M059J (cell line): ENCODE data around the gene ATP6V1A. TPM values are rescaled to one million over a fixed set of nuclear protein-coding genes. Genes with fewer than 3 reads are reported as not detected.

Experiments
- DNase-seq: peaks from one replicate; pipeline ENCODE4 v3.0.0-alpha.2; 2012; ENCODE audit warnings: low read depth
- total RNA-seq: library from RNA; depleted of rRNA; stranded (reverse); fragments of >200 nt; shearing (Covaris generic); gene quantifications from 2 replicates; pipeline ENCODE4 v1.2.3, GENCODE V29; 2014; rRNA removed

ATP6V1A gene
- total RNA-seq: 93.9 and 115 TPM in 2 replicates

GRCh38 chr3:113746548-113747282 lies at the start of gene ATP6V1A:
Gene ATP6V1A (plus strand): TSS chr3:113747035. CDS start chr3:113778754, 31,719 bp downstream.
- DNase-seq: peak; percentile 97

DNA sequence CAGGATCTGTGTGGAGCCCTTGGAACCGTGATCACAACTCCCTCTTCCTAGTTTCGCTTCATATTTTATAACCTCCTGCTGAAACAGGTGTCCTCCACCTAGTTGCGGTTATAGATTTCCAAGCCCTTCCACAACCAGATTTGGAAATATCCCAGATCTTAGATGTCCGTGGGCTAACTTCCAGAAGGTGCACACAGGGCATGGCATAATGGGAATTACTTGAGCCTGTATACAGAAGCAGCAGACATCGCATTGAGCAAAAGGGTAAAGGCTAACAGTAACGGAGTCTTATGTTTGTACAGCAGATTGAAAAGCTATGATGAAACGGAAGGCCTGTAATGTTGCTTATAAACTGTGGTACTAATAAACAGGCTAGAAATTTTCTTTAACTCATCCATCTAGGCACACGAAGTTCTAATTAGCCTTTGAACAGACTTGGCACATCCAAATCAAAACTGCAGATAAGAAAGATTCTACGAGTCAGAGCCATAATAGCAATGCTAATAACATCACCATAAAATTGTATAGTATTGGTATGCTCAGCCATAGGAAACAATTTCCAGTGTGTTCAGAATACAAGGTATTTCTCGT lies 49.2 kb upstream of the ATP6V1A start:
- DNase-seq: peak; percentile 42

DNA sequence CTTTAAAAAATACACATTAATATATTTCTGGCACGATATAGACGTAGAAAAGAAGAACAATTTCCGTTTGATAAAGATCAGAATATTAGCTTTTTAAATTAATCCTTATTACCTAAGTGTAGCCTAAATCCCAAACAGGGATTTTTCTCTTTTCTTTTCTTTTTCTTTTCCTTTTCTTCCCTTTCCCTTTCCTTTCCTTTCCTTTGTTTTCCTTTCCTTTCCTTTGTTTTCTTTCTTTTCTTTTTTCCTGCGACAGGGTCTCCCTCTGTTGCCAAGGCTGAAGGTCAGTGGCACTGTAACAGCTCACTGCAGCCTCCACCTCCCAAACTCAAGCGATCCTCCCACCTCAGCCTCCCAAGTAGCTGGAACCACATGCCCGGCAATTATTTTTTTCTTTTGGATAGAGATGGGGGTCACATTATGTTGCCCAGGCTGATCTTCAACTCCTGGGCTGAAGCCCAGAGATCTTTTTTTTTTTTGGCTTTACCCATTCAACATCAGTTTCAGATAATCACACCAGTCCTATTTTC lies 48.6 kb upstream of the ATP6V1A start:
- DNase-seq: no peak

- peak; percentile 37 for DNase-seq
Measured at GRCh38 chr3:113698956-113699355, 47.9 kb upstream of the ATP6V1A start.

- DNase-seq: no peak
Measured at GRCh38 chr3:113707835-113708234, 39.0 kb upstream of the ATP6V1A start.

DNA sequence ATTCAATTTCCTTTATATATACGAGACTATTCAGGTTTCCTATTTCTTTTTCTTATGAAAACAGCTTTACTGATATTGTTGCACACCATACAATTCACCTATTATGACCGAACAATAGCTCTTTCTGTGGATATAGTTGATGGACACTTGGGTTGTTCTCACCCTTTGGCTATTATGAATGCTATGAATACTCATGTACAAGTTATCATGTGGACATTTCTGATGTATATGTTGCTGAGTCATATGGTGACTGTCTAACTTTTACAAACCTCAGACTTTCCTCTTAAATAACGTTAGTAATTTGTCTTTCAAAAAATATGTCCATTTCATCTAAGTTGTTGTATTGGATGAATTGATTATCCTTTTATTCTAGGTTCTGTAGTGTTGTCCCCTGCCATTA lies 34.7 kb upstream of the ATP6V1A start:
- no peak for DNase-seq

GRCh38 chr3:113714702-113715101 lies 32.1 kb upstream of the ATP6V1A start:
- DNase-seq: no peak

DNA sequence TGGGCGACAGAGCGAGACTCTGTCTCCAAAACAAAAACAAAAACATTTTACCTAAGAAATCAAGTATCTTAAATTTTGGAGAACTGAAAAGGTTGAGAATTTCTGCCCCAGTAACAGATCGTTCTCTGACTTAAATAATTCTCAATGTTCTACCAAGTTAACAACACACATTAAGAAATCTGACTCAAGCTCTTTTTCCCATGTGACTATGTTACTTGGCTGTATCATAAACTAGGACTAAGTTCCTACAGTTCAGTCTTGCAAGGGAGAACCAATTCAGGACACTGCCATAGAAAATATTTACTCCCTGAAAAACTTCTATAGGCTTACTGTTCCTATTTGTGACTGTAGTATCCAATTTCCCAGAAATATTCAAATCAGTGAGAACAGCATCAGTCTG lies 29.5 kb upstream of the ATP6V1A start:
- DNase-seq: no peak

GRCh38 chr3:113717818-113718217 lies 29.0 kb upstream of the ATP6V1A start:
- DNase-seq: no peak

GRCh38 chr3:113719294-113719693 lies 27.5 kb upstream of the ATP6V1A start:
- no peak for DNase-seq

- no peak for DNase-seq
Measured at GRCh38 chr3:113719758-113720157, 27.1 kb upstream of the ATP6V1A start.

DNA sequence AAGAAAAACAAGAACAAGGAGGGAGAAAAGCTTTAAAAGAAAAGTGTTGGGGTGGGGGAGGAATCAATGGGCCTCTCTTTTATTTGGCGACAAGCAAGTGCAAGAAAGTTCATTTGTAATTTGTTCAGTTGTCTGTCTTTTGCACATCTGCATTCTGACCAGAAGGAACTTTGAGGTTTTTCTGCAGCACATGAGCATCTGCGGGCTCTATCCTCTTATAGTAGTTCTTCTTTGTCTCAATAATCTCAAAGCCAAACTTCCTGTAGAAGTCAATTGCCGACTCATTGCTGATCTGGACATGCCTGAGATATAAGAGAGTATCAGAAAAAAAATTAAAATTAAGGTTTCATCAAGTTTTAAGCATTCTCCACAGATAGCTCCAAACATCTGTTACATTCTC lies 25.2 kb upstream of the ATP6V1A start:
- no peak for DNase-seq

DNA sequence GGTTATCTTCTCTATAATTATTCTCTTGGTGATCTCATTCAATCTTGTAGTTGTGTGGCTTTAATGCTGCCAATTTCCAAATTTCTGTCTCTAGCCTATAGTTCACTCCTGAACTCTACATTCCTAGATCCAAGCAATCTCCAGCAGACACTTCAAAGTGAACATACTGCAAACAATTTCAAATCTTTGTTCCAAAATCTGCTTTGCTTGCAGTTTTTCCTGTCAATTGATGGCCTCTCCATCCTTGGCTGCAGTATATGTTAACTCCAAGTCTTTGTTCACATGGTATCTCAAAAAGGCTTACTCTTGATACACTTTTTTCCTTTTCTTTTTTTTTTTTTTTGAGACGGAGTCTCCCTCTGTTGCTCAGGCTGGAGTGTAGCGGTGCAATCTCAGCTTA lies 18.2 kb upstream of the ATP6V1A start:
- no peak for DNase-seq

DNA sequence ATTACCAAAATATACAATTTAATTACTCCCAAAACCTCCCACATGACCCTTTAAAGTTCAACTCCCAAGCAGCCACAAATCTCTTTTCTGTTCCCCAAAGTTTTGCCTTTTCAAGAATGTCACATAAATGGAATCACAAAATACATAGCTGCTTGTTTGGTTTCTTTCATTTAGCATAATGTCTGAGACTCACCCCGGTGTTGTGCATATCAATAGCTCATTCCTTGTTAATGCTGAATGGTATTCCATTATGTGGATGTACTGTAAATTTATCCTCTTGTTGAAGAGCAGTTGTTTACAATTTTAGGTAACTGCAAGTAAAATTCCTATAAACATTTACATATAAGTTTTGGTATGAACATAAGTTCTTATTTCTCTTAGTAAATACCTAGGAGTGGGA lies 16.3 kb upstream of the ATP6V1A start:
- DNase-seq: no peak

DNA sequence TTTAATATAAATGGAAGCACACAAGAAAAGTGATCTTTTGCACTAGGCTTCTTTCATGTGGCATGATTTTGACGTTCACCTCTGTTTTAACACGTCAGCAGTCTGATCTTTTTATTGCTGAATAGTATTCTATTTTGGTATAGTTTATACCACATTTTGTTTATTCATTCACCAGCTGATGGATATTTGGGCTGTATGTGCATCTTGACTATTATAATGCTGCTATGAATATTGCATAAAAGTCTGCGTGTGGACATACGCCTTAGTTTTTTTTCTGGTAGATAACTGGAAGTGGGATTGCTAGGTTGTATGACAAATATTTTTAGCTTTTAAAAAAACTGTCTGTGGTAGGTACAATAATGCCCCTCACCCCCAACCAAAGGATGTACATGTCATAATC lies 15.1 kb upstream of the ATP6V1A start:
- no peak for DNase-seq

DNA sequence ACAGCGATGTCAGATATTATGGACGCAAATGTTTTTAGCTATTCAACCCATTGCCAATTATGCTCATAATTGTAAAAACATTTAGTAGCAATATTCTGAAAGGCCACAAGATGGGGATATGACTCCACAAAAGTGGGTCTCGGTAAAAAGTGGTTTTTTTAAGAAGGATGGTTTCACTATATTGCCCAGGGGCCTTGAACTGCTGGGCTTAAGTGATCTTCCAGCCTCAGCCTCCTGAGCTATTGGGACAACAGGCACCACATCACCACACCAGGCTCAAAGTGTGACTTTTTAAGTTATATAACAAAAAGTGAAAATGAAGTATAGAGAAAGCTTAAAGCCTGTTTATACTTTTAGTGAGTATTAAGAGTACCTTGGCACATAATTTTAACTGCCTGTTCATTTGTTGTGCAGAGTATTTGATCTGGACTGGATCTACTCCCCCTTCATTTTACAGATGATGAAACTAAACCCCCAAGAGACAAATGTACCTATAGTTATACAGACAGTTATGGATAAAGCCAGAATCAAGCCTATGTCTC lies 10.2 kb upstream of the ATP6V1A start:
- peak; percentile 76 for DNase-seq

DNA sequence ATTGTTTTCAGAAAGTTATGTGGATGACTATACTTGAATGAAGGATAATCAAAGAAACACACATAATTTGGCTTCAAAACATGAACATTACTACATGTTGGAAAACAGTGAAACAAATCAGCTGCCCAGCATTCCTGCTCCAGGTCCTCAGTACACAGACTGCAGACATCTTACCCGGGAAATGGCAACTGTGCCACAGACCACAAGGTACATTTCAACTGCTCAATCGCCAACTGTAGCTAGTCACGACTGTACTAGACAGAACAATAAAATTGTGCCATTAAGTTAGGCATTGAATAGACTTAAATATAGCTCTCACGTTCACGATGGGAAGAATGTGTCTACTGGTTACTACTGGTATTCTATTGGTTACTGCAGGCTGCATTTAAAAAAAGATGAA lies 5.7 kb upstream of the ATP6V1A start:
- DNase-seq: no peak

- DNase-seq: no peak
Measured at GRCh38 chr3:113741620-113742019, 5.2 kb upstream of the ATP6V1A start.

GRCh38 chr3:113743006-113743630 lies 3.7 kb upstream of the ATP6V1A start:
- DNase-seq: no peak

- DNase-seq: peak; percentile 93
Measured at GRCh38 chr3:113744941-113745755, 1.7 kb upstream of the ATP6V1A start.

- DNase-seq: peak; percentile 93
Measured at GRCh38 chr3:113745756-113746547, 883 bp upstream of the ATP6V1A start, which contains the start of gene NAA50. Gene NAA50 (minus strand): TSS chr3:113746249. CDS start chr3:113745949, 300 bp downstream.
